A204.1 (cell line): ENCODE data around the gene NR2E1.

Experiments
- FAIRE-seq: peaks from 2 replicates; lab custom pipeline; 2012; peaks lifted over from hg19 to GRCh38; lab: Jason Lieb, UNC

Gene NR2E1

DNA sequence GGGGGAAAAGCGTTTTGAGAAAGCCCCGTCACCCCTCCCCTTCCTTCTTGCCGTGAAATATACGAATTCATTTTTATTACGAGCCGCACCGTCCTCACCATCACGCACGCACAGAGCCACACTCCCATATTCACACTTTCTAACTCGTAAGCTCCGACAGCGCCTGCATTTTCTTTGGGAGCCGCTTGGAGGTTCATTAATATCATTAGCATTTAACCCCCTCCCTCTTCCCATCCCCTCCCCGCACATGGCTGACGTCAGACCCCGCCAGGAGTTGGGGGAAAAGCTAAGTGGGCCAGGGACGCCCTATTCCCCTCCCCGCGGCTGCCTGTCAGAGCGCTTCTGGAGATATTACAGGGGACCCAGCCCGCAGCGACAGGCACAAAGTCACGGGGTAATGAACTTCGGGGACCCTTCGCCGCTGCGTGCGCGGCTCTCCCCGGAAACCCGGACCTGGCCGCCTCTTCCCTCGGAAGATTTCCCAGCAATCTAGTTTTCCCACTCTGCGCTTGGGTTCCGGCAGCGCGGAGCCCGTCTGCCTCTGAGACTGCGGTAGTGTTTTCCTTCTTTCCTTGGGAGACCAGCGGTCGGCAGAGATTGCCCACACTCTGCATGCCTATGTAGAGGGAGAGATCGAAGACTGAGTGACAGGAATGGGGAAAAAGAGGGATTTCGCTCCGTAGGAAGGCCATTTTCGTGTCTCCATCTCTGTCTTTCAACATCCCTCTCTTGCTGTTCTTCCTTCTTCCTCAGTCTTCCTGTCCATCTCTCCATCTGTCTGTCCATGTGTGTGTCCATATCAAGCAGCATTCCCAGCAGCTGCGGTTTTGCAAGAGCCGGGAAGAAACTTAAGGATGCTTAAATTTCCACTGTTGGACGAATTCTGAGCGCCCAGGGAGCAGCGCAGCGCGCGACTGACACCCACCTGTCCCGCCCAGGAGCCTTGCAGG lies at the start of gene NR2E1:
Gene NR2E1 (plus strand): TSS at position 309 of the 950 bp plus-strand sequence. CDS start 744 bp downstream, outside the sequence.
- FAIRE-seq = no peak

DNA sequence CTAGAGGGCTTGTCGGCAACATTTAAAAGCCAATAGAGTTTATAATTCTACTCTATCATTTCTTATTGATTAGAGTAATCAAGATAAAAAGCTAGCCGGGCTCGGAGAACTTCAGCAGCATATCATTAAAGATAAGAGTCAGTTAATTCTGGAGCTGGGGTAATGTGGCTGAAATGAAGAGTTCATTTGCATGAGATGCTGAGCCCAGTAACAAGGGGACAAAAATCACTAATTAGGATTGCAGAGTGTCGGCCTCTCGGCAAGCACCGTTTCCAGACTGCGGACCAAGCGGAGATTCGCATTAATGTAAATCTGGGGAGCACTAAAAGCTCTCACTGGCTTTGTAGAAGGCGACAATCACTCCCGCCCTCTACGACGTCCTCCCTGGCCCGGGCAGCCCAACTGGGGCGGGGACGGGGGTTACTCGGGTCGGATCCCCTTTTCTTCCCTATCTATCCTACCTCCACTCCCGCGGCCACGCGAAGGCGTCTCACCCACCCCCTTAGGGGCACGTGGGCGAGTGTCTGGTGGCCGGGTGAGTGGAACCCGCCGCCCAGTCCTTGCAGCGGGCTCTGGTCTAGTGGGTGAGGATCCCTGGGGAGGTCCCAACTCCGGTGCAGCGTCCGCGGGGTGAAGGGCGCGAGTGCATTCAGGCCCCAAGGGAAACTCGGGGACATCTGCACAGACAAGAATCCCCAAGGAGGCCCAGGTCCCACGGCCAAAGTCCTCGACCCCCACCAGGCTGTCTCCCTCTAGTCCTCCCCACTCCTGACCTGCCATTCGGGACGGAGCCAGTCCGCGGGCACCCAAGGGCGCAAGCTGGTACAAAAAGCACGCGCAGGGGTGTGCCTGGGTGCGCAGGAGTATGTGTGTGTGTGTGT lies 49.0 kb upstream of the NR2E1 start:
- no peak for FAIRE-seq

DNA sequence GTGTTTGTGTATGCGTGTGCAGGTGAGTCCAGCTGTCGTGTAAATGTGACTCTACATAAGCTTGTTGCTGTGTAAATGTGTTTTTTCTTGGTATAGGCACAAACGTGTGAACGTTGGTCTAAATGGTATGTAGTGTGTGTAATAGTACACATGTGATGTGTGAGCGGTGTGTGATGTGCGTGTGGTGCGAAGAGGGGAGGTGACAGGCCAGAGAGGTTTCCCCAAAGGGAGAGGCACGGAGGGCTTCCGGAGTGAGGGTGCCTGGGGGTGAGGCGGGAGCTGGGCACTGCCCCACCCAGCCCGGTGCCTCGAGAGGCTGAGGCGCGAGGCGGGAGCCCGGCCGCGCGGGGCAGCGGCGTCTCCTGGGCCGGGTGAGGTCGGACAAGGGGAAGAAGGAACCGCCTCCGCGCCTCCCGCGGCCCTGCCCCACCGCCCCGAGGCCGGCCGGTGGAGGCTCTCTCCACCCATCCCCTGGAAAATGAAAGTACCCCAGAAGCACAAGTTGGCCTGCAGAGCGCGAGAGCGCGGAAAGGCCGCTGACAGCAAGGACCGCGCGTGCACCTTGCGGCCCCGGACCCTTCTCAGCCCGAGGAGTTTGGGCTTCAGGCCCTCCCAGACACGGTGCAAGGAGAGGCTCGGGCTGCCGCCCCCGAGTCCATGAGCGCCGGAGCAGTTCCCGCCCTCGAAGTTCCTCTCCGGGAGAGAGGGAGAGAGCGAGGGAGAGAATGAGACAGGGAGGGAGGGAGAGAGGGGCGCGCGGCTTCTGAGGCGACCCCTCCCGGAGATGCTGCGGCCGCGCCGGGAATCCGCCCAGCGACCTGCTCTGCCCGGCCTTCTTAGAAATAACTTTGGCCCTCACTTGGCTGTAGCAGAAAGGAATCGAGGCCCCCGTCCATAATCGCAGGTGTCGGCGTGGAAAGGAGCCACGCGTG lies 48.1 kb upstream of the NR2E1 start:
- FAIRE-seq = no peak

DNA sequence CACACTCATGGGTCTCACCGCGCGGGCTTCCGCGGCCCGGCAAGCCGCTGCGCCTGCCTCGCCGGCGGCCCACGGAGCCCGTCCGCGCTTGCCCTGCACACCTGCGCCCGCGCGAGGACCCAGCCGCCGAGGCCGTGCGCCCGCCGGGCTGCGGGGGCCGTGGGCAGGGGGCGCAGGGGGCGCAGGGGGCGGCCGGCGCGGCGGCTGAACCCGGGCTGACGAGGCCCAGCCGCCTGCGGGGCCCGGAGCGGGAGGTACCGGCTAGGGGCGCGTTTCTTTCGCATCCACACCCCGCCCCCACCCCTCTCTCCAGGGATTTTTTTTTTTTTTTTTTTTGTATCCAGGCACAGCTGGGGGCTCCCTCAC lies 47.5 kb upstream of the NR2E1 start:
- no peak for FAIRE-seq

DNA sequence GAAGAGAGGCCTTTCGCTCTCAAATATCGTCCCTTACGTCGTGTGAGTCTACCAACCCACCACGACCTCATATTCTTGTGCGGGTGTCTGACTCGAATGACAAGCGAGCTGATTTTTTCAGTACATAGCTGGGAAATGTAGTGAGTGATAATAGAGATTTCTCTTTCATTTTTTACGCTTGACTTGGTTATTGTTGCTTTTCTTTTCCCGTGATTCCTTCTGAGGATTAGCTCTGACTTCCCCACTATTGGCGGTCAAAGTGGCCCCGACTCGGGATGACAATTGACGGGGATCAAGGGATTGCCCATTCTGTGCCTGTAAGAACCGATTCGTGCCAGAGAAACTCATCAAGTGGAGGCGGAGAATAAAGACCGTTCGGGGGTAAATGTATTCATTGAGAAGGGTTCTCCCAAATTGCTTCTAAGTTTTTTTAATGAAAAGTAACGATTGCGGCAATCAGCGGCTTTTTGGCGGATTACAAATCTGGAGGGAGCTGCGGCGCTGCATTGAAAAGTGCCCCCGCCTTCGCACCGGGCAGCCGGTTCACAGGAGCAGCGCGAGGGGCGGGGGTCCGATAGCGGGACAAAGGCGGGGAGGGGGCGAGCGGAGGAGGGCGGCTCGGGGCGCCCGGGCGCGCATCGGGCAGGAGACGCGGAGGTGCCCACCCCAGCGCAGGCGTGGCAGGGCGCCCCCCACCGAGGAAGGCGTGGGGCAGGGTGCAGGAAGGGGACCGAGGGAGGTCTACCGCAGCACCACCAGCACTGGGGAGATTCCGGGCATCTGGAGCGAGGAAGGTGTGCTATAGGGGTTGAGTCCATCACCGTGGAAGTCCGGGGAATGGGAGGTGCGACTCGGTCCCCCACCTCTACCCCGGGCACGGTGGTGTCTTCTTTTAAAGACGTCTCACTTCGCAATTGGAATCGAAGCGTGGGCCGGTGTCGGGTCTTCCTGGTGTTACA lies 46.7 kb upstream of the NR2E1 start:
- FAIRE-seq = no peak

DNA sequence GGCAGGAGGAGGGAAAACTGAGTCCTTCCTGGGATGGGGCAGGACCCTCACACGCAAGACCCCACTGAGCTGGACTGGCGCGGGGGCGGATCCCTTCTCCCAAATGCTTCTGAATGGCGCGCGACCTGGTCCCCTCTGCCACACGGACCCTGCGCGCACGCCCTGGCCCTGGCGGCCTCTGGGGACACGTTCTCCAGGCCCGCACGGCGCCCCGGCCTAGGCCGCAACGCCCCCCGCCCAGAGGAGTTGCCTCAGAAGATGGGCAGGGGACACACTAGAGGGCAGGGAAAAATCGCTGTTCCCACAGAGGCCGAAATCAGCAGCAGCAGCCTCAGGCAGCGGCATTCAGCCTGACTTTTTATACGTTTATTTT lies 46.1 kb upstream of the NR2E1 start:
- FAIRE-seq = no peak

DNA sequence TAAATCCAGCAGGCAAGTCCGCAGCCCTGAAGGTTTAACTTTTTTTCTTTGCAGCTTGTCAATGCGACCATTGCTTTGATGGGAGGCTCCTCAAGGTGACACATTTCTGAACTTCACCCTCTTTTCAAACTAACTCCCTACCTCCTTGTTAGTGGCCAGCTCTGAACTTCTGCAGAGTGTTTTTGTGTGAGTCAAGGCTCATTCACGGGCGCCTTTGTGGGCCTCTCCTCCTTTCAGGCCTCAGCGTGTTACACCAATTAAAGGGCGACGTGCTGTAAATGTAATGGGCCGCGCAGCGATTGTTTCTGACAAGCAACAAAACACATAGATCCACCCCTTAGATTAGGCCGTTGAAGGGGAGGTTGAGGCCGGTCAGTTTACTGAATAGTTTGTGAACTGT lies 45.5 kb upstream of the NR2E1 start:
- no peak for FAIRE-seq

DNA sequence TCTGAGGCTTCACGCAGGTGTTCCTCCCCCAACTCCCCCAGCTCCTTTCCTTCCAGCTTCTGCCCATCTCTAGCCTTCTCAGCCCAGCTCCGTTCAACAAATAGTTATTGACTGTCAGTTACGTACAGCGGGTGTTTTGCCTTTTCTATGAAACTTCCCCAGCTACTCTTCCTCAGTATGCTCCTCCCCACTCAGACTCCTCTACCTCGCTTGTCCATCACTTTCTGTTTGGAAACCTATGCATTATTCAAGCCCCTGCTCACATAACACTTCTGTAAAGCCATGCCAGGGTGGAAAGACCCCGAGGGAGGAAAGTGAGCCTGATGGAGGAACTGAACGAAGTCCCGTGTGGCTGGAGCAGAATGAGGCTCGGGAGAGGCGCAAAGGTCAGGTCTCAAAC lies 44.2 kb upstream of the NR2E1 start:
- no peak for FAIRE-seq

DNA sequence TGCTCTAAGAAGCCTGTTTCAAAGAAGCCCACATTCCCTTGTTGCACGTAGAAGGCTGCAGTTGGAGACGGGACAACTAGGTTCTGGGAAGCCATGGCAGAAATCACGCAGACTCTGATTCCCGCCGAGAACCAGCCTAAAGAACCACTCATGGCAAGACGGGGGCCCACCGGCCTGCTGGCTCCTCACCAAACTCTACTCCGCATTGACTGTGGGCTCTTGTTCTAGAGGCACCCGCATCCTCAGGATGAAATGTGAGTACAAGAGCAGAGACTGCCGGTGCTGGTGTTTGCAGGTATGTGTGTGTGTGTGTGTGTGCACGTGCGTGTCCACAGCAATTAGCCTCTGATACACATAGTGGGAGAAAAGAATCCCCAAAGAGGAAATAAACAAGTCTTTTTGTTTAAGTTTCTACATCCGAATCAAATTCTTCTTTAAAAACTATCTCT lies 42.3 kb upstream of the NR2E1 start:
- no peak for FAIRE-seq

DNA sequence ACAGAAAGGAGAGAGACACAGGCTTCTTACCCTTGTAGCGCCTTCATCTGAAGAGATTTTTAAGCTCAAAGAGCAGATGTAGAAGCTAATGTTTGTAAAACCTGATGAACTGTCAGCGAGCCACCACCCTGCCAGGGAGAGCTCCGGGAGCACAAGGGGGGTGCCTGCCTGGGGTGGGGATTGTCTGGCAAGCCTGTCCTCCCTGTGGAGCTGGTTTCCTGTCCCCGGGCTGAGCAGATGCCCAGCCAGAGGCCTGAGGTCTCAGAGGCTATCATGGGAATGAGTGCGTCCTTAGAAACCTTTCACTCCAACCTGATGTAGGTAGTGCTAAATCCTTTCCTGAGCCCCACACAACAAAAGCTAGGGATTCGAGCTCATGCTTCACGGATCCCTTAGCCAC lies 41.9 kb upstream of the NR2E1 start:
- no peak for FAIRE-seq

DNA sequence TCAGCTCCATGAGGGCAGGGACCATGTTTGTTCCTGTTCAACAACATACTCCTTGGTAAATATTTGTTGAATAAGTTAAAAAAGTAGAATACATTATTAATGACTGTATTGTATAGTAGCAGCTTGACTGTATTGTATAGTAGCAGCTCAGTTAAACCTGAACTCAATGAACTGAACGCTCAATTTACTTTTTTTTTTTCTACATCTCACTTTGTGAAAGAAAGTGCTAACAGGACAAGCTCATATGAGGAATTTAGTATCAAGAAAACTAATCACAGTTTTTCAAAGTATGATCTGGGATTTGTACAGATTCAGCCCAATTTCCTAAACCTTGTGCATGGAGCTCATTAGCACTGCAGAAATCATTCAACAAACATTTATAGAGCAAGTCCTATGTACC lies 38.8 kb upstream of the NR2E1 start:
- FAIRE-seq = no peak

DNA sequence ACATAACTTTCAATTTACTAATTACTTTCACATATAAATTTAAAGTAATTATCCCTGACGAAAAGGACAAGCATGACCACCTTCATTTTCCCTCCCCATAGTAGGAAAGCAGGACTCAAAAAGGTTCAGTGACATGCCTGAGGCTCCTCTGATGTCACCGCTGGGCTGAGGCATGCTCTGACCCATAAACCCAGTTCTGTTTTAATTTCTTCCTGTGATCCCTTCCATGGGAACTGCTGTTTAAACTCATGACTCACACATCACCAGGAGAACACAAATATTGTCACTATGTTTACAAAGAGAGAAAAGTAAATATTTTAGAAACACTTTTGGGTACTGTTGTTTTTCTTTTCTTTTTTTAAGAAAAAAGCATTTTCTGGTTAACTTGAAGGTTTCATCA lies 38.0 kb upstream of the NR2E1 start:
- no peak for FAIRE-seq

DNA sequence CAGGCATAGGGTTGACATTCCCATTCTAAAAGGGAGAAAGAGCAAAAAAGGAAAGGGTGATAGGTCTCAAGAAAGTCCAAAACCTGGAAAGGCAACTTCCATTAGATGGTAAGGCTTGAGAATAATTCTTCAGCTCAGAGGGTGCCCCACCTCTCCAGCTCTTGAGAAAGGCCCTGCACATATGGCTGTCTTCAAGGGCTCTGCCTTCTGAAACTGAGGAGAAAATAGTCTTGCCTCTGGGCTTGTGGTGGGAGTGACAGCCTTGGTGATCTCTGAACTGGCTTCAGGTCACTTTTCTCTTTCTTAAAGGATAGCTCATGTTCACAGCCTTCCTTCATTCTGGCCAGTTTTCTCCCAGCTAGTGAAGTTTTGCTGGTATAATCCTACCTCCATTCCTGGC lies 35.6 kb upstream of the NR2E1 start:
- no peak for FAIRE-seq

DNA sequence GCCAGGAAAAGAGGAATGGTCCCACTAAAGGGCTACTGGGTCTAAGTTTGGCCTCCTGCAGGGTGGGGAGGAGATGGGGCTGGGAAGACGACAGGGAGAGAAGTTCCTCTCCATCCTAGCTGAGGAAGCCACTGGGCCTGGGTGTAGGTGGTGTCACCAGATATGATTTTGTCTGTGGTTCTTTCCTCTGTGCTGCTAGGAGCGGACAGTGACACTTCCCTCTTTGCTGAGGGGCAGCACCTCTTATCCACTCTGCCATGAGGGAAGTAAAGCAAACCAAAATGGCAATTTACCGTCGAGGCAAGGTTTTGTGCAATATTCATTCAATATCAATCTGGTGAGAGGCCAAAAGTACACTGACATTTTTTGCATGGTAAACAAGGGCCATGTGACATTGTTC lies 33.0 kb upstream of the NR2E1 start:
- no peak for FAIRE-seq

DNA sequence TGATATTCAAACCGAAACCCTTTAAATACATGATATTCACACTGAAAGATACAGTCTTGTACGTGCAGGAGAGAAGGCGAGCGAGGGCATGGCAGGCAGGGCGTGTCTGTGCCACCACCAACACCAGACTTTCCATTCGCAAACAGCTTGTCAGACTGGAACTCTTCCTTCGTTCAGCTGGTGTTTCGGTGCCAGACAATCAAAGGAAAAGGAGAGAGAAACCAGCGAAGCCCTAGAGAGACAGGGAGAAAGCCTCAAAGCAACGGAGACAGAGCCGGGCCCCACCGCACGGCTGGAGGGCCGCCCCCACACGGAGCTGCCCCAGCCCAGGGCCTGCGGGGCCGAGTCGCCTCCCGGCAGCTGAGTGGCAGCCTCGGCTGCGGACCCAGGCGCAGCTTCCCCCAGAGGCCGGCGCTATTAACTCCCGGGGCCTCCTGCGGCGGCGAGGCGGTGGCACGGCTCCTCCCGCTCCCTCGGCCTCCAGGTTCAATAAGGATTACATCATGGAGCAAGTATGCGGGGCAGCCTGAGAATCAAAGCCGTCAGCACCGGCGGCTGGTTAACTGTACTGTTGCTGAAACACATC lies 32.1 kb upstream of the NR2E1 start:
- no peak for FAIRE-seq

DNA sequence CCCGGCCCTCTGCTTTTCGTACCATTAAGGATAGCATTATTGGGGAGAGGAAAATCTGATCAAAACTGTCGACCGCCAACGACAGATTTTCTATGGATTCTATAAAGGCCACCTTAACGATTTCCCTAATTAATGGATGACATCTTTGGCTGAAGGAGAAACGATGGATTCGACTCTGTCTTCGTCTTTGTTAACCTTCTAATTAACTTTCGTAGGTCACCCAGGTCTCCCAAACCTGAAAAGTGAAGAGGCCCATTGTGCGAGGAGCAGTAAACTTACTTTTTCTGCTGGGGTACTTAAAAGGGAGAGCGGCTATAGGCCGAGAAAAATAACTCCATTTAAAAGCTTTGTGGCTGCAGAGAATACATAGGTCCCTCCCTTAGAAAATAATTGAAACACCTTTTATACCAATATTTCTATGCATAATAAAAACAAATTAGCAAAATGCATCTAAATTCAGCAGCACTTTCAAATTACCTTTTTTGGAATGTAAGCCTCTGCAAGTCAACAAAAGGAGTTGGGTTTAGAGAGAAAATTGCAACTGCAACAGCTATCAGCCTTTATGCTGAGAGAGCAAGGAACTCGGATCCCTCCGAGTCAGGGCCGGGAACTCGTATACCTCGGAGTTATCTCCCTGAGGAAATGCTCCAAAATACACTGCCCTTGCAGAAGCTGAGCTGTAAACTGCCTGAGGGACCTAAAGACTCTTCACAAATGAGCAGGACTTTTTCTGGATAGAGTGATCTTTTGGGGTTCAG lies 31.4 kb upstream of the NR2E1 start:
- FAIRE-seq = no peak

DNA sequence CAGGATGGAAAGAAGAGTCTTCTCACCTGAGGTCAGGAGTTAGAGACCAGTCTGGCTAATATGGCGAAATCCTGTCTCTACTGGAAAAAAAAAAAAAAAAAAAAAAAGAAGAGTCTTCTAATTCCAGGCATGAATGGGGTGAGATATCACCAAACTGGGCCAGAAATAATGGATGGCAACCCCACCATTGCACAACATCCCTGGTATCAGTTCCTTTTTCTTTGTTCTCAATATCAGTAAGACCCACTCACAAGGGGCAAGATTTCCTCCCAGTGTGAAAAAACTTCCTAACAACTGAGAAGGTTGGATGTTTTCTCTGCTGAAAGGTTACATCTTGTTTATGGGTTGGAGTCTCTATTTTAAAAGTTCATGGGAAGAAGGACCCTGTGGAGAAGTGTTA lies 23.6 kb upstream of the NR2E1 start:
- no peak for FAIRE-seq

DNA sequence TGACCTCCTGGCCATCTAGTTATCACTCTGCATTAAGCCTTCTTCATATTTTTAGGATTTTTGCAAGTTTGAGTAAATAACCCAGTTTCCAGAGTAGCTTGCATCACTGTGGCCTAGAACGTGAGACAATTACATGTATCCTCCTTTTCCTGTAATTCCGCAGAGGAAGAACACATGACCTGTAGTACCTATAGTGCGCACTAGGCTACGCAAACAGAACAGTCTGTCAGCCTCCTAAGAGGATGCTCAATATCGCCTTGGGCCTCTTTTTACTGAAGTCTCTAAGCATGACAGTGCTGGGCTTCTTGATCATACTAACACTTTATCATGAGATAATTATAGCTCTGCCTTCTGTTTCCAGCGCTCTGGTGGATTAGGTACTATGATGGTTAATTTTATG lies 20.2 kb upstream of the NR2E1 start:
- no peak for FAIRE-seq

DNA sequence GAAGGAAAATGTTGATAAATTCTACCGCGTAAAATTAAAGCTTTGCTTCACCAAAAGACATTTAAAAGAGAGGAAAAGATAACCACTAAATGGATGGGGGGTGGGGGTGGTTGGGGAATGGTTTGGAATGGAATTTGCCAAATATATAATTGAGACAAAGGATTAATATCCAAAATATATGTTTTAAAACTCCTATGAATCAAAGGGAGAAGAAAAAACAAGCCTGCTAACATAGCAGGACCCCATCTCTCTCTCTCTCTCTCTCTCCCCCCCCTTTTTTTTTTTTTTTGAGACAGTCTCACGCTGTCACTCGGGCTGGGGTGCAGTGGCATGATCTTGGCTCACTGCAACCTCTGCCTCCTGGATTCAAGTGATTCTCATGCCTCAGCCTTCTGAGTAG lies 13.4 kb upstream of the NR2E1 start:
- FAIRE-seq = no peak
